Stimulated activated naive CD8-positive, alpha-beta T cell treated with anti-CD3 and anti-CD28 coated beads, Interleukin-15, Interleukin-2, amounts not matched to agents 100 ng/mL and 50 ng/mL, for 24 hours (primary cell): ENCODE data around the gene RPRD1A.

Experiments used
- H3K27ac Mint-ChIP-seq: one replicate; pipeline ENCODE4 v1.8.0; 2021; ENCODE audit warnings: mild to moderate bottlenecking, mixed read lengths
- H3K27me3 Mint-ChIP-seq: one replicate; pipeline ENCODE4 v1.8.0; 2021; ENCODE audit warnings: mixed read lengths
- H3K36me3 Mint-ChIP-seq: one replicate; pipeline ENCODE4 v1.8.0; 2021; ENCODE audit warnings: low read depth, mixed read lengths
- H3K4me1 Mint-ChIP-seq: one replicate; pipeline ENCODE4 v1.8.0; 2021; ENCODE audit warnings: low read depth, mixed read lengths
- H3K4me3 Mint-ChIP-seq: one replicate; pipeline ENCODE4 v1.8.0; 2021; ENCODE audit warnings: mild to moderate bottlenecking, mixed read lengths
- H3K9me3 Mint-ChIP-seq: one replicate; pipeline ENCODE4 v1.8.0; 2021; ENCODE audit warnings: mixed read lengths

Gene RPRD1A

DNA sequence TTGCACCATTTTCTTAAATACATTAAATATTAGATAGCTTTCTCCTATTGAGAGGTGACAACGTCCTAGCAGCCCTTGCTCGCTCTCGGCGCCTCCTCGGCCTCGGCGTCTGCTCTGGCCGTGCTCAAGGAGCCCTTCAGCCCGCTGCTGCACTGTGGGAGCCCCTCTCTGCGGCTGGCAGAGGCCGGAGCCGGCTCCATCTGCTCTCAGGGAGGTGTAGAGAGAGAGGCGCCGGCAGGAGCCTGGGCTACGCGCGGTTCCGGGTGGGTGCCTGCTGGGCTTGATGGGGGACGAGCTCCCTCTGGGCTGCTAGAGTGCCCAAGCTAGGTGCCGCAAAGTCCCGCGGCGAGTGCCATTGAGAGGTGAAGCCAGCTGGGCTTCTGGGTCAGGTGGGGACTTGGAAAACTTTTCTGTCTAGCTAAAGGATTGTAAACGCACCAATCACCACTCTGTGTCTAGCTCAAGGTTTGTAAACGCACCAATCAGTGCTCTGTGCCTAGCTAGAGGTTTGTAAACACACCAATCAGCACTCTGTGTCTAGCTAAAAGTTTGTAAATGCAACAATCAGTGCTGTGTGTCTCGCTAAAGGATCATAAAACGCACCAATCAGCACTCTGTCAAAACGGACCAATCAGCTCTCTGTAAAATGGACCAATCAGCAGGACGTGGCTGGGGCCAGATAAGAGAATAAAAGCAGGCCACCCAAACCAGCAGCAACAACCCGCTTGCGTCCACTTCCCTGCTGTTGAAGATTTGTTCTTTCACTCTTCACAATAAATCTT lies 3.1 kb downstream of the RPRD1A start:
- H3K4me3 Mint-ChIP-seq = peak overlapping the region; percentile 44
- H3K4me1 Mint-ChIP-seq = peaks cover 54% of the 10 kb centered on the region
- H3K27ac Mint-ChIP-seq = no peak overlapping the region
- peaks cover 14% of the 10 kb centered on the region for H3K36me3 Mint-ChIP-seq
- H3K9me3 Mint-ChIP-seq = no peaks in the 10 kb centered on the region
- H3K27me3 Mint-ChIP-seq = no peaks in the 10 kb centered on the region

DNA sequence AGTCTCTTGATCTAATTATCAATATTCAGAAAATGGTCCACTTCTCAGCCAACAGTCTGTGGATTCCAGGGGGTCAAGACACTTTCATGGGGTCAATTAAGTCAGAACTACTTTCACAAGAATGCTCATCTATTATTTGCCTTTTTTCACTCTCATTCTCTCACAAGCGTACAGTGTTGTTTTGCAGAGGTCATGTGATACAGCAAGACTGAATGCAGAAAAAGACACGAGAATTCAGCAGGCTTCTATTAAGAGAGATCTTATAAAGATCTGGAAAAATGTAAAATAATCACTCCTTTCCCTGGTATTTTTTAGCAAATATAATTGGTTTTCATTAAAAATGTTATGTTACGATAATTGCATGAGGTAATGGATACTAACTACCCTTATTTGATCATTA lies 8.7 kb downstream of the RPRD1A start:
- Mint-ChIP-seq H3K9me3 (peaks cover 1% of the 10 kb centered on the region), H3K4me1 (peaks cover 43% of the 10 kb centered on the region), H3K36me3 (peaks cover 9% of the 10 kb centered on the region), H3K27ac (no peak overlapping the region), H3K27me3 (no peaks in the 10 kb centered on the region), H3K4me3 (no peak overlapping the region)

DNA sequence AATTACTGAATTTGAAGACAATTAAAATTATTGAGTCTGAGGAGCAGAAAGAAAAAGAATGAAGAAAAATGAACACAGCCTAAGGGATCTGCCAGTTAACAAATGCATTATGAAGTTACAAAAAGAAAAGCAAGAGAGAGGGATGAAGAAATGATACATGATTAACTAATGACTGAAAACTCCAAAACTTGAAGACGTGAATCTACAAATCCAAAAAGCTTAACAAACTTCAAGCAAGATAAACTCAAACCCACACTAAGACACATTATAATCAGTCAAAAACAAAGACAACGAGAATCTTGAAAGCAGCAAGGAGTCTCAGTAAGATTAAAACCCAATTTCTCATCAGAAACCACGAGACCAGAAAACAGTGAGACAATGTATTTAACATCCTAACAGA lies 15.6 kb downstream of the RPRD1A start:
- Mint-ChIP-seq H3K27ac (no peak overlapping the region), H3K36me3 (peaks cover 51% of the 10 kb centered on the region), H3K27me3 (no peaks in the 10 kb centered on the region), H3K4me3 (no peak overlapping the region), H3K9me3 (peaks cover 8% of the 10 kb centered on the region), H3K4me1 (peaks cover 30% of the 10 kb centered on the region)

DNA sequence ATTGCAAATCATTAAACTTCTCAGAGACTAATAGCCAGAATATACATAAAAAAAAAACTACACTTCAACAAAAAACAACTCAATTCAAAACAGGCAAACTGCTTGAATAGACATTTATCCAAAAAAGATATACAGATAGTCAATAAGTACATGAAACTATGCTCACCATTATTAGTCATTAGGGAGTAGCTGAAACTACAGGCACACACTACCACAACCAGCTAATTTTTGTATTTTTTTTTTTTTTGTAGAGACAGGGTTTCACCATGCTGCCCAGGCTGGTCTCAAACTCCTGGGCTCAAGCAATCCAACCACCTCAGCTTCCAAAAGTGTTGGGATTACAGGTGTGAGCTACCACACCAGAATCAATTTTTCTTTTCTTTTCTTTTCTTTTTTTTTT lies 16.9 kb downstream of the RPRD1A start:
- Mint-ChIP-seq H3K4me3 (no peak overlapping the region), H3K27me3 (no peaks in the 10 kb centered on the region), H3K9me3 (peaks cover 8% of the 10 kb centered on the region), H3K36me3 (peaks cover 51% of the 10 kb centered on the region), H3K27ac (no peak overlapping the region), H3K4me1 (peaks cover 37% of the 10 kb centered on the region)

DNA sequence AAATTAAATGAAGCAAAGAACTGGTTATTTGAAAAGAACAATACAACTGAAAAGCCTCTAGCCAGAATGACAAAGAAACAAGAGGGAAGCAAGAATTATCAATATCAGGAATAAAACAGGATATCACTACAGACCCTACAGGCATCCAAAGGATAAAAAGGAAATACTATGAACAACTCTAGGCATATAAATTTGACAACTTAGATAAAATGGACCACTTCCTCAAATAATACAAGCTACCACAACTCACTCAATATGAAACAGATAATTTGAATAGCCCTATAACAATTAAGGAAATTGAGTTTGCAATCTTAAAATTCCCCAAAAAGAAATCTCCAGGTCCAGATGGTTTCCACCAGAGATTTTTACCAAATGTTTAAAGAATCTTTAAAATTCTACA lies 19.8 kb downstream of the RPRD1A start:
- H3K27me3 Mint-ChIP-seq = no peaks in the 10 kb centered on the region
- peaks cover 50% of the 10 kb centered on the region for H3K4me1 Mint-ChIP-seq

DNA sequence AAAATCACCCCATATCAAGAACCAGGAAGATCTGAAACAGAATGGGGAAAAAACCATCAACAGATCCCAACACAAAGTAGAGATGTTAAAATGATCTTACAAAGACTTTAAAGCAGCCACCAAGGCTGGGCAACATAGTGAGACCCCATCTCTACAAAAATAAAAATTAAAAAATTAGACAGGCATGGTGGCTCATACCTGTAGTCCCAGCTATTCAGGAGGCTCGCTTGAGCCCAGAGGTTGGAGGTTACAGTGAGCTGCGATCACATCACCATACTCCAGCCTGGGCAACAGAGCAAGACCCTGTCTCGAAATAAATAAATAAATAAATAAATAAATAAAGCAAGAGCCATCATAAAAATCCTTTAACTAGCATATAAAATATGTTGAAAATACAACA lies 20.5 kb downstream of the RPRD1A start:
- H3K4me3 Mint-ChIP-seq = no peak overlapping the region
- H3K36me3 Mint-ChIP-seq = peaks cover 31% of the 10 kb centered on the region
- H3K4me1 Mint-ChIP-seq = peaks cover 54% of the 10 kb centered on the region
- peaks cover 3% of the 10 kb centered on the region for H3K9me3 Mint-ChIP-seq
- H3K27ac Mint-ChIP-seq = no peak overlapping the region
- no peaks in the 10 kb centered on the region for H3K27me3 Mint-ChIP-seq

More for the DNA sequence above, 19.8 kb downstream of the RPRD1A start:
- H3K4me3 Mint-ChIP-seq = no peak overlapping the region
- peaks cover 37% of the 10 kb centered on the region for H3K36me3 Mint-ChIP-seq
- H3K9me3 Mint-ChIP-seq = peaks cover 3% of the 10 kb centered on the region
- no peak overlapping the region for H3K27ac Mint-ChIP-seq

DNA sequence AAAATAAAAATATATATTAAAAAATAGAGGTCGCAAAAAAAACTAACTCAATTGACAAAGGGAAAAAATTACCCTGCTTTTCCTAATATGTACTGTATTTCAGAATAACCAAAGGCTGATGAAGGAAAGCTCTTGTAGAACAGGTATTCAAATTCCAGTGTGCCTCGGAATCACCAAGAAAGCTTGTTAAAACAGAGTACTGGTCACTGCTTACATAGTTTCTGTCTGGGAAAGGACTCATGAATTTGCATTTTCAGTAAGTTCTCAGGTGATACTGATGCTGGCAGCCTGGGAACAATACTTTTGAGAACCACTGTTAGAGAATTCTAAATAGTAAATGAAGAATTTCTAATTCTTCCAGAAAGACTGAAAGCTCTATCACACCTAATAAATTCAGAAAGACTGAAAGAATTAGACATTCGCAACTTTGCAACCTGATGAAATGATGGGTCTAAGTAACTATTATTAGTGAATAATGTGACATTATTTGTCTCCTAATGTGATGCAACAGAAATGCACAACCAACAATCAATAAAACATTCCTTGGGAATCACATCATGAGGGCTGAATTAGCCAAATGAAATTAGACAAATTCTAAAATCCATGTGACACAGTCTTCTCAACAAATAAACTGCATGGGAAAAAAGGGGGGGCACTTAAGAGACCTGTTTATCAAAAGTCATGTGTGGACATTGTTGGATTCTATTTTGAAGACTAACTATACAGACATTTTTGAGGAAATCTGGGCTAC lies 21.9 kb downstream of the RPRD1A start:
- H3K36me3 Mint-ChIP-seq = peaks cover 24% of the 10 kb centered on the region
- peaks cover 57% of the 10 kb centered on the region for H3K4me1 Mint-ChIP-seq
- H3K9me3 Mint-ChIP-seq = peaks cover 4% of the 10 kb centered on the region
- H3K4me3 Mint-ChIP-seq = no peak overlapping the region
- H3K27me3 Mint-ChIP-seq = no peaks in the 10 kb centered on the region
- H3K27ac Mint-ChIP-seq = no peak overlapping the region

DNA sequence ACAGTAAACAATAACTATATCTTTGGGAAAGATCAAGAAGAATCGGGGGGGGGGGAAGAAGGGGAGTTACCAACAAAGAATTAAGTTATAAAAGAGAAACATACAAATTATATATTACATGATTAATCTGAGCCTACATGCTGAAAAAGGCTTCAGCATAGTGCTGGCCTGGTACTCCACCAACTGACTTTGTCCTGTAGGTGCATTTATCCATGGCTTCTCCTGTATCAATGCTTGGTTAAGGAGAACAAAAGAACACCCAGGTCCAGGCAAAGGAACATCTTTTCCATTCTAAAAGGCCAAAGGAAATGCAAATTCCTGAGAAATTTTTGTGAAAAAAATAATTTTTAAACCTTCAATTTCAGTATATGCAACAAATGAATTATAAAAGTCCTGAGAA lies 24.2 kb downstream of the RPRD1A start:
- Mint-ChIP-seq H3K4me1 (peaks cover 52% of the 10 kb centered on the region), H3K4me3 (no peak overlapping the region), H3K27me3 (no peaks in the 10 kb centered on the region), H3K9me3 (peaks cover 4% of the 10 kb centered on the region), H3K36me3 (peaks cover 30% of the 10 kb centered on the region), H3K27ac (no peak overlapping the region)

DNA sequence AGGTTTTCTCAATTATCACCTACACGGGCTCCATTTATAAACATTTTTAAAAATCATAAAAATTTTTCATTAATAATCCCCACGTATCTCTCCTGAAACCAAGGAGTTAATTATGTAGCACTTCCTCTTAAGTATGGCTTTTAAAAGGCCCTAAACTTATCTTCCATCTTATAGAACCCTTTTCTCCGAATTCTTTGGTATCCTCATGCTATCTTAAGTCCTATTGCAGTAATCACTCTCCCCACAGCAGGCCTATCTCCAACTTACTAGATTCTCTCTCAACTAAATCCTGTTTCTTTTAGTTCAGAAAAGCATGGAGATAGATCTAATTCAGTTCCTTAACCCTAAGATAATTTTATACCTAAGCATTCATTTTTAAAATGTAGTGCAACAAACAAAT lies 26.2 kb downstream of the RPRD1A start:
- H3K4me1 Mint-ChIP-seq = peaks cover 42% of the 10 kb centered on the region
- peaks cover 36% of the 10 kb centered on the region for H3K36me3 Mint-ChIP-seq
- H3K9me3 Mint-ChIP-seq = peaks cover 11% of the 10 kb centered on the region
- H3K27me3 Mint-ChIP-seq = no peaks in the 10 kb centered on the region
- no peak overlapping the region for H3K4me3 Mint-ChIP-seq
- no peak overlapping the region for H3K27ac Mint-ChIP-seq

DNA sequence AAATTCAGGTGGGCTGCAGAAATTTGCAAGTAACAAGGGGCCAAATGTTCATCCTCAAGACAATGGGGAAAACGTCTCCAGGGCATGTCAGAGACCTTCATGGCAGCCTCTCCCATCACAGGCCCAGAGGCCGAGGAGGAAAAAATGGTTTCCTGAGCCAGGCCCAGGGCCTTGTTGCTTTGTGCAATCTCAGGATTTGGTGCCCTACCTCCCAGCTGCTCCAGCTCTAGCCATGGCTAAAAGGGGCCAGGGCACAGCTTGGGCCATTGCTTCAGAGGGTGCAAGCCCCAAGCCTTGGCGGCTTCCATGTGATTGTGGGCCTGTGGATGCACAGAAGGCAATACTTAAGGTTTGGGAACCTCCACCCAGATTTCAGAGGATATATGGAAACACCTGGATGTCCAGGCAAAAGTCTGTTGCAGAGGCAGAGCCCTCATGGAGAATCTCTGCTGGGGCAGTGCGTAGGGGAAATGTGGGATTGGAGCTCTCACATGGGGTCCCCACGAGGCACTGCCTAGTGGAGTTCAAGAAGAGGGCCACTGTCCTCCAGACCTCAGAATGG lies 29.2 kb downstream of the RPRD1A start:
- Mint-ChIP-seq H3K9me3 (peaks cover 11% of the 10 kb centered on the region), H3K4me1 (peaks cover 46% of the 10 kb centered on the region), H3K4me3 (no peak overlapping the region), H3K27me3 (no peaks in the 10 kb centered on the region), H3K36me3 (peaks cover 42% of the 10 kb centered on the region), H3K27ac (no peak overlapping the region)

DNA sequence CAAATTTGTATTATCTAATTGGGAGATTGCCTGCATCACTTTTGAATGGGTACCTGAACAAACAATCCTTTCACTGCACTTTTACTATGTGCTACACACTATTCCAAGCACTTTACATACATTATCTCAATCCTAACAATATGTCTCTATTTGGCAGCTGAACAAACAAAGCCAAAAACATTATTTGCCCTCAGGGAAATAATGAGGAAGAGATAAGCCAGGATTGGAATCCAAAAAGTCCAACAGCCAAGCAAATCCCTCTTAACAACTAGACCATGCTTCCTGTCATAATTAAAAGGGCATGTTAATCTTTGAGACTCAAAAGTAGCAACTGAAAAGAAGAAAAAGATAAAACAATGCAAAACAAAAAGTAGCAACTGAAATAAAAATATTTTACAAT lies 32.1 kb downstream of the RPRD1A start:
- Mint-ChIP-seq H3K36me3 (peaks cover 52% of the 10 kb centered on the region), H3K9me3 (peaks cover 9% of the 10 kb centered on the region), H3K27me3 (no peaks in the 10 kb centered on the region), H3K4me1 (peaks cover 29% of the 10 kb centered on the region), H3K27ac (no peak overlapping the region), H3K4me3 (no peak overlapping the region)

DNA sequence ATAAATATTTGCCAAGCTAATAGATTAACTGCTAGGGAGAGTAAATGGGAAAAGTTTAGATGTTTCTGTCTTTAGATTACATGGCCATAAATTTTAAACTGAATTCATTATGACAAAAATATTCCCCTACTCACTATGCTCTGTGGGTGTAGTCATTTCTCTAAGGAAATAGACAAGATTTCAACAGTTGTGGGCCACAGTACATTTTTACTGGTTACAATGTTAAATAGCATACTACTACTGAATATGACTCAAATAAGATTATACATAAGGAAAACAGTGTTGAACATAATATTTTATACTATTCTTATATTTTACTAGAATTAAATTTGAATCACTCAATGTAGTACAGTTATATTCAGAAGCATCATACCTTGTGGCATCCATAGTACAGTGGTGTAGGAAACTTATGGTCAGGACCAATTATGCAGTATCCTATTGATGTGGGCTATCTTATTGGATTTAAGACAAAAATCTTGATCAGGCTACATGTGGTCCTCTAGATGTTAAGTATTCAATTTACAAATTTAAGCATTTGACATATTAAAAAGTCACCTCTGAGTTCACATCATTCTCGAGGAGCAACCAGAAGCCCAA lies 33.0 kb downstream of the RPRD1A start:
- H3K27ac Mint-ChIP-seq = no peak overlapping the region
- peaks cover 27% of the 10 kb centered on the region for H3K4me1 Mint-ChIP-seq
- no peak overlapping the region for H3K4me3 Mint-ChIP-seq
- H3K9me3 Mint-ChIP-seq = peaks cover 7% of the 10 kb centered on the region
- H3K27me3 Mint-ChIP-seq = no peaks in the 10 kb centered on the region
- H3K36me3 Mint-ChIP-seq = peaks cover 45% of the 10 kb centered on the region

DNA sequence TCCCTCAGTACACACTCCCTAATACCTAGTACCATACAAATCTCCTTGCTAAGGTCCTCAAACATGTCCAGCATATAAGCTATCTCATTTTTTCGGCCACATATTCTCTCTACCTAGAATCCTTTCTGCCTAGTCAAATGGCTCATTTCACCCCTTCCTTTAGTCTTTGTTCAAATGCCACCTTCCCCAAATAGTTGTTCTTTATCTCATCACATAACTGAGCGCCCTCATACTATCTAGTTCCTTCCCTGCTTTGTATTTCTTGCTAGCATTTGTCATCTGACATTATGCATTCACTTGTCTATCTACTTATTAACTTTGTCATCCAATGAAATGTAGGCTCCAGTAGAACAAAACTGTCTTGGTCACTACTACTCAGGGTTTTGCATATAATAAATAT lies 35.5 kb downstream of the RPRD1A start:
- H3K27me3 Mint-ChIP-seq = no peaks in the 10 kb centered on the region
- H3K27ac Mint-ChIP-seq = no peak overlapping the region
- no peak overlapping the region for H3K4me3 Mint-ChIP-seq
- H3K36me3 Mint-ChIP-seq = peaks cover 31% of the 10 kb centered on the region
- peaks cover 27% of the 10 kb centered on the region for H3K4me1 Mint-ChIP-seq
- no peaks in the 10 kb centered on the region for H3K9me3 Mint-ChIP-seq

DNA sequence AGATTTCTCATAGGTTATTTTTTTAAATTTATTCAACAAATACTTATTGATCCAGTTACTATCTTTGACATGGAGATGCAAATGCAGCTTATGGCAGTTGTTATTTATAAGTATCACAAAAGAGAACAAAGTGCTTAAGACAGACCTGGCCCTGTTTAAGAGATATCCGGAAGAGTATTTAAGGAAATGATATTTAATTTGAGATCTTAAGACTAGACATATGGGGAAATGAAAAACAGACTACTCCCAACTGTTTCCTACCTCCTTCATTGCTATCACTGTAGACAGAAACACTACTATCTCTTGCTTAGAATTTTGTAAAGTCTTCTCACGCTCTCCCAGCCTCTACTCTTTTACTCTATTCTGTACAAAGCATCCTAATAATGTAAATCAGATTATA lies 36.0 kb downstream of the RPRD1A start:
- no peak overlapping the region for H3K27ac Mint-ChIP-seq

DNA sequence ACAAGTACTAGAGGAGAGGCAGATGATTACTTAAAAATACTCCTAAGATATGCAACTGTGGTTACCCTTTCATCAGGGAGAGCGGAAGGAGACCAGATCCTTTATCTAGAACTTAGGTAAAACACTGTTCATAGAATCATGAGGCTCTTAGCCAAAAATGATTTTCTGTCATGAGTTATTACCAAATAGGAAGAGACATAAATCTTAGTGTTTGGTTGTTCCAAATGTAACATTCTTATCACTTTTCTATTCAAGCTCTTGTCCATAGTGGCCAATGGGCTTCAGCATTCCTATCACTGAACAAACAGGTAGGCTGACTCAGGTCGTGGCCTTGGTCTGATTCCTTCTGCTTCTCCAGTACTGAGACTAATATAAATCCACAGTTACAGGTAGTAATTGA lies 38.5 kb downstream of the RPRD1A start:
- H3K9me3 Mint-ChIP-seq = no peaks in the 10 kb centered on the region
- peaks cover 45% of the 10 kb centered on the region for H3K36me3 Mint-ChIP-seq
- H3K4me3 Mint-ChIP-seq = no peak overlapping the region
- H3K27ac Mint-ChIP-seq = no peak overlapping the region
- peaks cover 8% of the 10 kb centered on the region for H3K4me1 Mint-ChIP-seq
- no peaks in the 10 kb centered on the region for H3K27me3 Mint-ChIP-seq

More for the DNA sequence above, 36.0 kb downstream of the RPRD1A start:
- Mint-ChIP-seq H3K4me1 (peaks cover 27% of the 10 kb centered on the region), H3K9me3 (no peaks in the 10 kb centered on the region), H3K4me3 (no peak overlapping the region), H3K36me3 (peaks cover 34% of the 10 kb centered on the region), H3K27me3 (no peaks in the 10 kb centered on the region)
